H9 (cell line): Measurements from ENCODE around the gene PITPNB. TPM values are rescaled to one million over a fixed set of nuclear protein-coding genes. Genes with fewer than 3 reads are reported as not detected.

Source experiments
- DNase-seq: peaks from one replicate; pipeline ENCODE4 v3.0.0-alpha.2; 2017
- H2AFZ ChIP-seq: one replicate; pipeline ENCODE4 v1.6.1; 2013; ENCODE audit warnings: mild to moderate bottlenecking, low read length, control low read depth, moderate library complexity
- H2AK5ac ChIP-seq: 2 replicates; pipeline ENCODE4 v1.6.1; 2013; ENCODE audit warnings: low read length, control low read depth, mixed read lengths; ENCODE audit not compliant: insufficient read length
- H2BK120ac ChIP-seq: one replicate; pipeline ENCODE4 v1.6.1; 2013; ENCODE audit warnings: low read depth, mild to moderate bottlenecking, low read length, control low read depth, inconsistent platforms; ENCODE audit not compliant: poor library complexity, severe bottlenecking
- H2BK12ac ChIP-seq: 2 replicates; pipeline ENCODE4 v1.6.1; 2013; ENCODE audit warnings: low read length, control low read depth, mixed read lengths, low read depth; ENCODE audit not compliant: insufficient read length
- H2BK15ac ChIP-seq: 2 replicates; pipeline ENCODE4 v1.6.1; 2013; ENCODE audit warnings: low read depth, low read length, control low read depth
- H2BK20ac ChIP-seq: one replicate; pipeline ENCODE4 v1.6.1; 2013; ENCODE audit warnings: low read depth, mild to moderate bottlenecking, low read length, control low read depth, inconsistent platforms; ENCODE audit not compliant: poor library complexity, severe bottlenecking
- H2BK5ac ChIP-seq: 2 replicates; pipeline ENCODE4 v1.6.1; 2013; ENCODE audit warnings: low read length, control low read depth, mixed read lengths; ENCODE audit not compliant: insufficient read length
- H3K14ac ChIP-seq: 2 replicates; pipeline ENCODE4 v1.6.1; 2013; ENCODE audit warnings: low read length, control low read depth; ENCODE audit not compliant: insufficient read depth
- H3K18ac ChIP-seq: 2 replicates; pipeline ENCODE4 v1.6.1; 2013; ENCODE audit warnings: low read depth, mild to moderate bottlenecking, mixed read lengths, low read length, control low read depth; ENCODE audit not compliant: insufficient read length
- H3K23ac ChIP-seq: 2 replicates; pipeline ENCODE4 v1.6.1; 2013; ENCODE audit warnings: low read length, control low read depth, mixed read lengths, low read depth; ENCODE audit not compliant: insufficient read length
- H3K23me2 ChIP-seq: 2 replicates; pipeline ENCODE4 v1.6.1; 2013; ENCODE audit warnings: low read depth, mild to moderate bottlenecking, mixed read lengths, low read length, control low read depth; ENCODE audit not compliant: insufficient read length, poor library complexity, severe bottlenecking
- H3K27ac ChIP-seq: 2 replicates; pipeline ENCODE4 v1.5.1; 2013; ENCODE audit warnings: low read length, control low read depth, mixed read lengths, low read depth; ENCODE audit not compliant: insufficient read length
- H3K27me3 ChIP-seq: 2 replicates; pipeline ENCODE4 v1.6.1; 2013; ENCODE audit warnings: low read length, control low read depth, inconsistent platforms; ENCODE audit not compliant: insufficient read depth
- H3K4ac ChIP-seq: 2 replicates; pipeline ENCODE4 v1.6.1; 2013; ENCODE audit warnings: low read depth, mild to moderate bottlenecking, control low read depth, inconsistent platforms, low read length, moderate library complexity
- H3K4me1 ChIP-seq: 2 replicates; pipeline ENCODE4 v1.6.1; 2013; ENCODE audit warnings: low read length, control low read depth, inconsistent platforms; ENCODE audit not compliant: insufficient read depth
- H3K4me2 ChIP-seq: 2 replicates; pipeline ENCODE4 v1.6.1; 2013; ENCODE audit warnings: low read length, control low read depth, mixed read lengths; ENCODE audit not compliant: insufficient read length, insufficient read depth
- H3K56ac ChIP-seq: 2 replicates; pipeline ENCODE4 v1.6.1; 2013; ENCODE audit warnings: low read depth, mild to moderate bottlenecking, mixed read lengths, low read length, control low read depth; ENCODE audit not compliant: insufficient read length
- H3K79me1 ChIP-seq: 2 replicates; pipeline ENCODE4 v1.6.1; 2013; ENCODE audit warnings: low read depth, mild to moderate bottlenecking, moderate library complexity, low read length, control low read depth, inconsistent platforms; ENCODE audit not compliant: insufficient read depth, poor library complexity, severe bottlenecking
- H3K79me2 ChIP-seq: 2 replicates; pipeline ENCODE4 v1.6.1; 2013; ENCODE audit warnings: low read length, control low read depth, inconsistent platforms; ENCODE audit not compliant: insufficient read depth
- H3K9ac ChIP-seq: 2 replicates; pipeline ENCODE4 v1.6.1; 2013; ENCODE audit warnings: low read length, control low read depth, mixed read lengths; ENCODE audit not compliant: insufficient read length; ENCODE audit errors: extremely low read depth
- H3K9me3 ChIP-seq: one replicate; pipeline ENCODE4 v1.6.1; 2013; ENCODE audit warnings: low read depth, low read length, inconsistent platforms; ENCODE audit not compliant: control insufficient read depth
- H3T11ph ChIP-seq: one replicate; pipeline ENCODE4 v1.6.1; 2013; ENCODE audit warnings: mild to moderate bottlenecking, low read length, control low read depth, inconsistent platforms
- H4K20me1 ChIP-seq: one replicate; pipeline ENCODE4 v1.6.1; 2013; ENCODE audit not compliant: control insufficient read depth, insufficient read length, insufficient read depth
- H4K5ac ChIP-seq: 2 replicates; pipeline ENCODE4 v1.6.1; 2013; ENCODE audit warnings: low read depth, mild to moderate bottlenecking, mixed read lengths, low read length, control low read depth; ENCODE audit not compliant: insufficient read length
- H4K8ac ChIP-seq: replicated peaks from 2 replicates; pipeline ENCODE4 v1.6.1; 2013; ENCODE audit warnings: low read length, control low read depth, mixed read lengths, low read depth; ENCODE audit not compliant: insufficient read length
- H4K91ac ChIP-seq: 2 replicates; pipeline ENCODE4 v1.6.1; 2013; ENCODE audit warnings: low read depth, mild to moderate bottlenecking, moderate library complexity, mixed read lengths, low read length, control low read depth; ENCODE audit not compliant: insufficient read length
- H3K27ac Mint-ChIP-seq, 3 experiments: 2 replicates in 2 of 3; 3 replicates in 1 of 3; pipeline ENCODE4 v1.8.0; 2020 to 2021; ENCODE audit warnings: mixed read lengths in 3 of 3, mild to moderate bottlenecking in 1 of 3, moderate library complexity in 1 of 3
- H3K27me3 Mint-ChIP-seq: 2 replicates; pipeline ENCODE4 v1.8.0; 2021; ENCODE audit warnings: low read depth, mild to moderate bottlenecking, moderate library complexity, mixed read lengths
- H3K36me3 Mint-ChIP-seq, 3 experiments: 2 replicates in 2 of 3; 3 replicates in 1 of 3; pipeline ENCODE4 v1.8.0; 2020 to 2021; ENCODE audit warnings: low read depth in 3 of 3, mixed read lengths in 3 of 3; ENCODE audit not compliant: insufficient read depth in 1 of 3
- H3K4me1 Mint-ChIP-seq, 2 experiments: 2 replicates each; pipeline ENCODE4 v1.8.0; 2020; ENCODE audit warnings: mixed read lengths in 2 of 2
- H3K4me3 Mint-ChIP-seq, 2 experiments: 2 replicates in 1 of 2; 3 replicates in 1 of 2; pipeline ENCODE4 v1.8.0; 2020 to 2021; ENCODE audit warnings: mild to moderate bottlenecking in 2 of 2, mixed read lengths in 2 of 2, moderate library complexity in 1 of 2
- H3K9me3 Mint-ChIP-seq, 2 experiments: 2 replicates in 1 of 2; 3 replicates in 1 of 2; pipeline ENCODE4 v1.8.0; 2020; ENCODE audit warnings: mild to moderate bottlenecking in 2 of 2, mixed read lengths in 2 of 2, moderate library complexity in 1 of 2
- CTCF ChIP-seq: fragments of 200-600 bp; sonication (generic); conservative IDR thresholded peaks from 3 replicates; pipeline ENCODE4 v1.8.0; 2021; ENCODE audit warnings: antibody characterized with exemption, mild to moderate bottlenecking
- WGBS: extraction: QIAGEN DNeasy Blood & Tissue Kit; methylation state at CpG from one replicate; pipeline ENCODE4 v1.1.7; 2013; ENCODE audit warnings: missing lambda C conversion rate, low lambda C conversion rate, mixed read lengths; ENCODE audit not compliant: insufficient read length; ENCODE audit errors: extremely low coverage; 5-methylcytosine and 5-hydroxymethylcytosine counted together
- total RNA-seq: library from RNA; stranded (reverse); gene quantifications from 2 replicates; pipeline ENCODE4 v1.2.1, GENCODE V29; 2021

The PITPNB gene
- total RNA-seq, 1 experiment from 2014 or later: 106 TPM

GRCh38 chr22:27865496-27865895 is 53.6 kb downstream of the PITPNB start:
- no peaks in the 10 kb centered on the region for H4K20me1 ChIP-seq
- H3K36me3 Mint-ChIP-seq: peaks cover 2 to 20% (median 5%) of the 10 kb centered on the region in 3 experiments; a peak in 6 of 7 replicates
- TF ChIP-seq CTCF: no peak

More at GRCh38 chr22:27865496-27865895, 53.6 kb downstream of the PITPNB start:
- Histone ChIP-seq H3K27ac (no peak overlapping the region), H3K4me2 (no peak overlapping the region), H3T11ph (no peak overlapping the region), H3K9ac (no peak overlapping the region), H2AFZ (no peak overlapping the region), H4K5ac (no peak overlapping the region), H2BK5ac (no peak overlapping the region), H3K4me1 (no peaks in the 10 kb centered on the region), H4K8ac (no peak overlapping the region), H3K79me1 (no peaks in the 10 kb centered on the region), H3K18ac (no peak overlapping the region), H2BK12ac (no peak overlapping the region), H3K79me2 (no peaks in the 10 kb centered on the region), H2AK5ac (no peak overlapping the region), H3K4ac (no peak overlapping the region), H3K23me2 (no peaks in the 10 kb centered on the region), H3K56ac (no peak overlapping the region), H3K9me3 (no peaks in the 10 kb centered on the region), H2BK20ac (no peak overlapping the region), H2BK15ac (no peak overlapping the region), H3K23ac (no peak overlapping the region), H3K14ac (no peak overlapping the region), H3K27me3 (no peaks in the 10 kb centered on the region), H2BK120ac (no peak overlapping the region), H4K91ac (no peak overlapping the region)
- no CpG with 5 or more reads among the region's 6 CpGs for WGBS
- Mint-ChIP-seq H3K27me3 (no peaks in the 10 kb centered on the region), H3K4me3 (no peak overlapping the region), H3K9me3 (no peaks in the 10 kb centered on the region), H3K4me1 (peaks cover 12 to 13% of the 10 kb centered on the region in 2 experiments), H3K27ac (peak overlapping the region; percentile 5 to 77 (median 49); a peak in 4 of 7 replicates)
- no peak for DNase-seq
